Putamen (tissue), 1 donor: Measurements from ENCODE around the gene FST.

Experiments used
- DNase-seq: peaks from one replicate; pipeline ENCODE4 v3.0.0-alpha.2; 2016; ENCODE audit warnings: low spot score

FST gene

GRCh38 chr5:53480416-53481158 lies at the start of gene FST:
Gene FST, plus strand, starts transcription at chr5:53480629. Its CDS starts 163 bp downstream, at chr5:53480792.
- no peak for DNase-seq

GRCh38 chr5:53431665-53432064 lies 48.8 kb upstream of the FST start:
- no peak for DNase-seq

DNA sequence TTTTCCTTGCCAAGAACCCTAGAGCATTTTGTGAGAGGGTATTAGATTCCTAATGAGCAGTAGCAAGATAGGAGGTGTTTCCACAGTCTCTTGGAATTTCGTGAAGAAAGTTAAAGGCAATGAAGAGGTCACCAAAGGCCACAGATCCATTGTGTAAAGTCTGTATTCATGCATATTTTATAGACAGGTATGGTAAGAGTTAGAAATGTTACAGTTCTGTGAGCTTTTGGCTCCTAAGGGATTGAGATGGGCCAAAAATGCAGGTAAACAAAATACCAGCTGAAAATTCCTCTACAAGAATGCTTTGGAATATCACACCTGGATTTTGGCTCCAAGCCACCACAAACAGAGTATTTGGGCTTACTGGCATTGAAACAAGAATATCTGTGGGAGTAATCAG lies 47.4 kb upstream of the FST start:
- DNase-seq, result no peak

- no peak for DNase-seq
Measured at GRCh38 chr5:53434541-53434940, 45.9 kb upstream of the FST start.

DNA sequence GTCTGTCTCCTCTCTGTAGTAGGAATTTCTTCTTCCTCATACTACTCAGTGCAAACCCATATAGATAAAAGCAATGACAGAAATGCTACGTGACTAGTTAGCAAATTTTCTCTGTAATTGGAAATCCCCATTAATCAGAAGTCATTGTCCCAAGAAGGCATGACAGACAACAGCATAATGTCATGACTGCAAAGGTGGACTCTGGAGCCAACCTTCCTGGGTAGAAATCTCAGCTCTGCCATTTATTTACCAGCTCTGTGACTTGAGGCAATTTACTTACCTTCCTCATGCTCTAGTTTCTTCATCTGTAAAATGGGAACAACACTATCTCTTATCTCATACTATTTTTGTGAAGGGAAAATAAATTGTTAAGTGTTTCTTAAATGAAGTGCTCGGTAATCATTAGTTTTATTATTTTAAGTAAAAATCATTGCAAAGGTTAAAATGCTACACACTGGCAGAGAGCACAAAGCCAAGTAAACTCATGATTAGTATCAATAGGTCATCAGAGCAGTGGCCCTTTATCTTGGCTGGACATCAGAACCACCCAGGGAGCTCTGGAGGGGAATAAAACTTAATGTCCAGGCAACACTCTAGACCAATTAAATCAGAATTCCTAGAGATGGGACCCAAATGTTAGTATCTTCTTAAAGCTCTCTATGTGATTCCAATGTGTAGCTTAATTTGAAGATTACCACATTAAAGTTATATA lies 43.8 kb upstream of the FST start:
- no peak for DNase-seq

DNA sequence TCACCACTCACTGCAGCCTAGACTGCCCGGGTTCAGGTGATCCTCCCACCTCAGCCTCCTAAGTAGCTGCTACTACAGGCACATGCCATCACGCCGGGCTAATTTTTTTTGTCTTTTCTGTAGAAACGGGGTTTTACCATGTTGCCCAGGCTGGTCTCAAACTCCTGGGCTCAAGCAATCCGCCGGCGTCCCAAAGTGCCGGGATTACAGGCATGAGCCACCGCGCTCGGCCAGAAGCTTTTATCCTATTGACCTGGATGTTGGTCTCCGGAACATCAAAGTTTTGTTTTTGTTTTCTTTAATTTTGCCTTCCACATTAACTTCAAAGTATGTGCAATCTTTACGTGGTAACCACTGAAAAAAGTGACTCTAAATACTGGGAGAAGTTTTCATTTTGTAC lies 42.4 kb upstream of the FST start:
- DNase-seq, result no peak

DNA sequence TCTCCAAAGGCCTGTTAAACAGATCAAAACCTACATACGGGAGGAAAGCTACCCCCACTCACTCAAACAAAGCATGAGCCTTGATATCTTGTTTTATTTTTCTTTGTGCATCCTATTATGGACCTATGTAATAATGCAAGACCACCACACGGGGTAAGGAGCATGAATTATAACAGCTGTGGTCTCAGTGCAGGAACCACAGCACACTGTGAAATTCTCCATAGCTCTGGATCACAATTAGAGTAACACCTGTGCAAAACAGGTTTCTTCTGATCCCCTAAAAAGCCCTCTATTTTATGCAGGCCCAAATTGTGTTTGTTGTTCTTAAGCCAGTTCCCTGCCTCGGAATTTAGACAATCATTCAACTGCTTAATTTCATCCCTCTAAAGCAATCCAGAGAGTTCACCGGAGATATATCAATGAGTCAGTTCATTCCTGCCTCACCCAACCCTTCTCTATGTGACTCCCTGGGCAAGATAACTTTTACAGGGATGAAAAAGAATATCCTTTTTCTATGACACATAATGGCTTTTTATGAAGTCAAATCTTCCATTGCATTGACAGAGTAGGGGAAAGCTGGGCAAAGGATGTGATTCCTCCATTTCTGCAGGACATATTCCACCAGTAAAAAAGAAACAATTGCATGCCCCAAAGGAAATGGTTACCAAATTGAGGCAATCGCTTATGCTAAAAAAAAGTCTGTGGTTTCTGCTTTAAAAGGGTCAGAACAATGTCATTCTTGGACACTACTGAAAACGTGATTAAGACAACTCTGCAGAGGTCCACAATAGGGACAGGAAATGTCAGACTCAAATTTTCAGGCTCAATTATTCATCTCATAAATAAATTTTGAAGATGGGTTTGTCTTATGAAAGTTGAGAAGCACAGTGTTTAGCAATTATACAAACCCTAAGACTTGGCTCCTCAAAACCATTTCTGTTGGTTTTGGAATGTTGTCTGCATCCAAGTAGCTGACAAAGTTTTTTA lies 41.6 kb upstream of the FST start:
- no peak for DNase-seq

DNA sequence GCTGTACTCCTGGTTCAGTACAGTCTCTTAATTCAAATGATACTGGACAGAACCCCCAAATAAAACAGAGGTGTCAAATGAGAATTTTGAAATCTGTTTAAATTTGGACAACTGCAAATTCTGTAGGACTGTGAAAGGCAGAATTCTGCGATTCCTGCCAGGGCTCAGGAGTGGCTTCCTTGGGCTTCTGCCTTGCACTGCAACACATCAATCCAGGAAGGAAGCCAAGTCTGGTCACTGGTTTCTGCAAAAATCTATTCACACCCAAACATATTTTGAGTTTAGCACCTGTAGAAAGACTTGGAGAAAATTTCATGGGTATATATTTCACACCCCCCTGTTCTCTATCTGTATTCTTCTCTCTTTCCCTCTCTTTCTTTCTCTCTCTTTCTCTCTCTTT lies 37.5 kb upstream of the FST start:
- DNase-seq, result no peak

DNA sequence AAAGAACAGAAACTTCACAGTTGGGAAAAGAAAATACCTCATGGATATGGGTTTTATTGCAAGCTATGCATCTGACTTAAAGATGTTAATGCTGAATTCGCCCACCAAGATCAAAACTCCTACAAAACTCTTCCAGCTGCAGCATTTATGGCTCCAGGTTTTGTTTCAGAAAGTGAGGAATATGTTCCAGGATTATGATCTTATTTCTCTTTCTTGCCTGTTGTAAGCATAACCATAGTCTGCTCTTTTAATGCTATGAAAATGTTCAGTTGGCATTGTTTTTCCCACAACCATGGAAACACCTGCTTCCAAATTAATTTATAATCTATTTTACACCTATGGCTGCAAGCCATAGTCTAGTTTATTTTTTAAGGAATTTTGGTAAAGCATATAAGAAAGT lies 34.9 kb upstream of the FST start:
- DNase-seq, result no peak

DNA sequence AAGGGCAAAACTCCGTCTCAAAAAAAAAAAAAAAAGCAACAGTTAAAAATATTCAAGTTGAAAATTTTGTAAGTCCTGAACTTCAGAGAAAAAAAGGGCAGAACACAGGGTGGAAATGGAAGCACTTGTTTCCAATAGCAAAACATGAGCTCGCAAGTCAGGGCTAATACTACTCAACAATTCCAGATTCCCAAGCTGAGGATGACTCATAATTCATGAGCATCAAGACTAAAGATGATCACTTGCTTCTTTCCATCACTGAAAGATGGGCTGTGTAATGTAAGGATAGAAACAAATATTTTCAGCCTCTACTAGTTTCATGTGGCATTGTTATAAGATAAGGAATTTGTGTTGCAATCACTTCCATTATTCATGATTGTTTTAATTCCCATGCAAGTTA lies 33.5 kb upstream of the FST start:
- DNase-seq, result no peak

DNA sequence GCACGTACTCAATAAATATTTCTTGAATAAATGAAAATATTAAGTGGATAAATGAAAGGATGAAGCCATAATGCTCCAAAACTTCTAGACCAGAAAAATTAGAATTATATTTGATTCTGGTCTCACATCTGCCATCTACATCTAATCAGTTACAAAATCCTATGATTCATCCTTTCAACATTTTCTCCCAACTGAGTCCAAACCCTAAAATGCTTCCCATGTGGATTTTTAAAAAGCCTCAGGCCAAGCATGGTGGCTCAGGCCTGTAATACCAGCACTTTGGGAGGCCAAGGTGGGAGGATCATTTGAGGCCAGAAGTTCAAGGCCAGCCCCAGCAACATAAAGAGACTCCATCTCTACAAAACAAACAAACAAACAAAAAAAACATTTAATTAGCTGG lies 31.6 kb upstream of the FST start:
- no peak for DNase-seq

- DNase-seq, result no peak
Measured at GRCh38 chr5:53453898-53454718, 26.3 kb upstream of the FST start.

GRCh38 chr5:53454719-53455000 lies 25.8 kb upstream of the FST start:
- DNase-seq, result no peak

- no peak for DNase-seq
Measured at GRCh38 chr5:53456366-53456765, 24.1 kb upstream of the FST start.

DNA sequence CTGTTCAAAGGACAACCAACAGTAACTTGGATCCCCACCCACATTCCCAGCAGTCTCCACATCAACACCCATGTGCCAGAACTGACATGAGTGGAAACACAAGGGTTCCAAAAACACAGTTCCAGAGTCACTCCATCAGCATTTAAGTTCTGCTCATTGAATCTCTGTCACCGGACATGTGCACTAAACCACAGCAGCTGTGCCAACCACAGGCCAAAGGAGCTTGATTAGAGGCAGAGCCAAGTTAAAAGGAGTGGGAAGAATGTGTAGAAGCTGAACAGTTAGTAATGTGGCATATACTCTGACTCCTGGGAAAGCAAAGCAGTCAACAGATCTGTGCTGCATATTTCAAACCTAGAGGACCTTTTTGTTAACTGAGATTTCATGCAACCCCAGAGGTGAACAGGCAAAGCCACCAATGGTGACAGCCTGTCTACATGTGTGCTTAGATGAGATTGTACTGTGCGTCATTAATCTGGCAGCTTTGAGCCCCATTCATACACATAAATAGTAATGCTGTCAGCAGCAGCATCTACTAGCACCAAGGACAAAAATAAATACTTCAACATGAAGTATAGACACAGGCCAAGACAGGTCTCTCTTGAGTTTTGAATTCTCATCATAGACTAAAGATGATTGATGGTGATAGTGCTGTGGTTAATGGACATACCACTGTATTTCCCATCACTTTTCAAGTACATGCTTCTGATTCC lies 16.4 kb upstream of the FST start:
- DNase-seq, result no peak

DNA sequence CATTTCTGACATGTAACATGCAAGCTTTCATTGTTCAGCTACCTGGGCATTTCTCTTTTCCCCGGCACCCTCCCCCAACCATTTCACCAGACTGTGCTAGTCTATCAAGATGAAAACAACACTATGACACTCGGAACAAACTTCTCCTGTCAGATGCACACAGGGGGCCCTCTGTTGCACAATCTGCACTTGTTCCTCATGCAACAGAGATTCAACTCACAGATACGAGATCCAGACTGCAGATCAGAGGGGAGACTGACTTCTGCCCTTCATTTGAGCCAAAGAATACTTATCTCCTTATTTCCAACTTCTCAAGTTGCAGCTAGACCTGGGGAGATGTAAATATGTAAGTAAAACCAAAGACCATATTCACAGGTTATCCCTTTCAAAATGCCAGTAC lies 15.7 kb upstream of the FST start:
- no peak for DNase-seq

GRCh38 chr5:53469946-53470687 lies 10.3 kb upstream of the FST start:
- DNase-seq, result no peak

DNA sequence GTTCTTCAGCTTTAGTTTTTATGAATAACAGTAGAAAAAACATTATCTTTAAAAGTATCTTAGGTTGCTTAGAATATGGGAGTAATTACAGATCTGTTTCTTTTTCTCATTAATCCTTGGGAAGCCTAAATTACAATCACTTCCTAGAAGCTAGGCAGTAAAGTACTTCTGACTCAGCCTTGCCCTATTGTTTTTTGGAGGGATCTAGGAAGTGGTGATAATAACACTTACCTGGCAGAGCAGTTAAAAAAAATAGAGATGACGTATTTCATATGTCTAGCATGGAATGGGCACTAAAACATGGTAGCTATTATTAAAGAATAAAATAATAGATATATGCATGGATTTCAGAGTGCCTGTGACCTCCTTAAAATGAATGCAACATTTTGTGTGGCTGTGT lies 8.2 kb upstream of the FST start:
- no peak for DNase-seq

- DNase-seq, result no peak
Measured at GRCh38 chr5:53472720-53473510, 7.5 kb upstream of the FST start.

DNA sequence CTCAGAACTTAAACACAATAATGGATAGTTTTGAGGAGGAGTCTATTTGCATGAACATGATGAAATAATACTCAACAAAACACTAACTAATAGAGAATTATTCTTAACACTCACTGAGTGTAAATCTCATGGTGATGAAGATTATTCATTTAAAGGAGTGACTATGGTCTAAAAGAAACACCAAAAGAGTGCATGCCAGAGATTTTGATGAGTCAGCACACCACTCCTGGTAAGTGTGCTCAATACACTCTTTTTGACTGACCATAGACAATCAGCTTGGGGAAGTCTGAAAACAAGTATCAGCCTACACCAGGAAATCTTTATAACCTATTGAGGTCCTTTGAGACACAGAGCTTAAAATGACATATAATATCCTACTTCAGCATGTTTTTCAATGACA lies 6.8 kb upstream of the FST start:
- no peak for DNase-seq
